HG02610 (cell line): Measurements from ENCODE around the gene ERI3.
"Not testable (repeated sequence)": the region's sequence is repeated elsewhere in the genome, so short reads cannot be mapped to it uniquely, and the experiment has no call there.

Source experiments
- ATAC-seq: cut with Tn5 transposase; IDR thresholded peaks from one replicate; pipeline ENCODE4 v1.9.1; 2021; ENCODE audit warnings: mild to moderate bottlenecking, moderate library complexity; ENCODE audit not compliant: unreplicated experiment

The ERI3 gene

GRCh38 chr1:44217809-44218410 lies 137.1 kb downstream of the ERI3 start:
- peak; percentile 51 for ATAC-seq

GRCh38 chr1:44213222-44214112 lies 141.6 kb downstream of the ERI3 start, which contains the start of gene DMAP1:
Gene DMAP1 (plus strand): TSS chr1:44213471. CDS start chr1:44213754, 283 bp downstream.
- peak; percentile 57 for ATAC-seq

DNA sequence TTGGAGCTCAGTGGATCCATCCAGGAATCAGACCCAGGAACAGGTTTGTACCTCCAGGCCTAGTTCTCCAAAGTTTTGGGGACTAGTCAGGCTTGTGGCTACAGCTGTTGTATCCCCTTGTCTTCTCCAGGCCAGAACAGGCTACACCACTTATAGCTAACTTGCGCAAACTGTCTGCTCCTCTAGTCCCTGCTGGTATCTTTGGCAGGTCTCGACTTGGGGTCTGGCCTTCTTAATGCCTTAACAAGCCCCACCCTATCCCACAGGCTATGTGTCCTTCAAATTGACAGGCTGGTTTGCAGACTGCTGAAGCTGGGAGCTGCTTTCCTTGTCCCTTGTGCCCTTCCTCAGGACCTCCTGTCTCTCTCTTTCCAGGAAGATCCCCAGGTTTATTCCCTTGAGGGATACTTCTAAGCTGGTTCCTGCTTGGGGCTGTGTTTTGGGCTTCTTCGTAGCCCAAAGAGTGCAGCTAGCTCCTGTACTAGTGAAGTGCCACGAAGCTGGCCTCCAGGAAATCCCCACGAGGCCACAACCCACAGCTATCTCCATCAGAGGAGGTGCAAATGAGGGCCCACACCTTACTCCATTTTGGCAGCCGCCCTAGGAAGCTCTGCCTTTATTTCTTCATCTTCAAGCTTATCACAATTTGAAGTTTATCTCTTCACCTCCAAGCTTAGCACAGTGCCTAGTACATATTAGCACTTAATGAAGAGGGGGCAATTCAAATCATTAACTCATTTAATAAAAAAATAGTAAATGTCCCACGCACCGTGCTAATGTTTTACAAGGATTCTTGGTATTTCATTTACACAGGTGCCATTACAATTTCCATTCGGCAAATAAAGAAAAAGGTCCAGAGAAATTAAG lies 142.5 kb downstream of the ERI3 start:
- no peak for ATAC-seq

- ATAC-seq, result no peak
These were observed 144.5 kb downstream of the ERI3 start for GRCh38 chr1:44210595-44210994.

DNA sequence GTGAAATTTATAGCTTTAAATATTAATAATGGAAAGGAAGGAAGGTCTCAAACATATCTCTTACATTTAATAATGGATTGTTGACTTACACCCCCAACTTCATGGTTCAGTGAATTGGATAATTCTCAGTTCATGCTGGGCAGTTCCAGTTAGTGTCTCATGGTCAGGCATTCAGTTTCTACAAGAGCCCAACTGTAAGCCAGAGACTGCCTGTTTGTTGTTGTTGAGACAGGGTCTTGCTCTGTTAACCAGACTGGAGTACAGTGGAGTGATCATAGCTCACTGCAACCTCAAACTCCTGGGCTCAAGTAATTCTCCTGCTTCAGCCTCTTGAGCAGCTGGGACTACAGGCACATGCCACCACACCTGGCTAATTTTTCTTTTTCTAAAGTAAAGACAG lies 146.8 kb downstream of the ERI3 start:
- ATAC-seq, result no peak

DNA sequence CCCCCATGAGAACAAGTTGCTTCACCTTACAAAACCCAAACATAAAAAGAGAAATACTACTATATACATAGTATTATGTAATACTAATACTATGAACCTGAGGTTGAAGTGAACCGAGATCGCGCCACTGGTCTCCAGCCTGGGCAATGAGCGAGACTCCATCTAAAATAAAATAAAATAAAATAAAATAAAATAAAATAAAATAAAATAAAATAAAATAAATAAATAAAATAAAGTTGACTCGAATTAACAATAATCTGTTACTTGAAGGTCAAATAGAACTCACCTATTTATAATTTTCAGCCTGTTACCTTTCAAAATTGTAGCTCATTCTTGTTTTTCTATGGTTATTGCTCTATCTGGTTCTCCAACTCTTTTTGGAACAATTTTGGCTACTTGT lies 148.5 kb downstream of the ERI3 start:
- not testable (repeated sequence) for ATAC-seq

GRCh38 chr1:44200336-44200735 lies 154.7 kb downstream of the ERI3 start:
- ATAC-seq, result no peak

DNA sequence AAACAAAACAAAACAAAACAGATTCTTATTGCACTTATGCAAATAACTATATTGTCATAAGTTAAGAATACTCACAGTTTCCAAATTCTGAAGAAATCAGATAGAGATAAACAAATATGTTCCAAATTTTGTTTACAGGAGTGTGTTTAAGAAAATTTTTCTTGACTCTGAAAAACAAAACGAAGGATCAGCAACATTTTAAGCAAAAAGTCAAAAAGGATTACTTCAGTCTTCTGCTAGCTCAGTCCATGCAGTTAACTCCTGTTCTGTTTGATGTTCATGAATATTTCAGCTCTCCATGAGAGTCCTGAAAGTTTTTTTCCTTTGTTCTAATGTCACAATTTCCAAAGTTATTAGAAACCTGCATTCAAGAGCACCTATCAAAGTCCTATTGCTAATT lies 180.4 kb downstream of the ERI3 start:
- ATAC-seq, result no peak
